ENCODE data around the gene SNX8. TPM values are rescaled to one million over a fixed set of nuclear protein-coding genes. Genes with fewer than 3 reads are reported as not detected.

Gene SNX8
- total and polyA plus RNA-seq, 2 of the 13 experiments (the other 11 are each of a cell fraction or from before 2014, with no cell fraction given): 20.6 to 45.2 TPM

DNA sequence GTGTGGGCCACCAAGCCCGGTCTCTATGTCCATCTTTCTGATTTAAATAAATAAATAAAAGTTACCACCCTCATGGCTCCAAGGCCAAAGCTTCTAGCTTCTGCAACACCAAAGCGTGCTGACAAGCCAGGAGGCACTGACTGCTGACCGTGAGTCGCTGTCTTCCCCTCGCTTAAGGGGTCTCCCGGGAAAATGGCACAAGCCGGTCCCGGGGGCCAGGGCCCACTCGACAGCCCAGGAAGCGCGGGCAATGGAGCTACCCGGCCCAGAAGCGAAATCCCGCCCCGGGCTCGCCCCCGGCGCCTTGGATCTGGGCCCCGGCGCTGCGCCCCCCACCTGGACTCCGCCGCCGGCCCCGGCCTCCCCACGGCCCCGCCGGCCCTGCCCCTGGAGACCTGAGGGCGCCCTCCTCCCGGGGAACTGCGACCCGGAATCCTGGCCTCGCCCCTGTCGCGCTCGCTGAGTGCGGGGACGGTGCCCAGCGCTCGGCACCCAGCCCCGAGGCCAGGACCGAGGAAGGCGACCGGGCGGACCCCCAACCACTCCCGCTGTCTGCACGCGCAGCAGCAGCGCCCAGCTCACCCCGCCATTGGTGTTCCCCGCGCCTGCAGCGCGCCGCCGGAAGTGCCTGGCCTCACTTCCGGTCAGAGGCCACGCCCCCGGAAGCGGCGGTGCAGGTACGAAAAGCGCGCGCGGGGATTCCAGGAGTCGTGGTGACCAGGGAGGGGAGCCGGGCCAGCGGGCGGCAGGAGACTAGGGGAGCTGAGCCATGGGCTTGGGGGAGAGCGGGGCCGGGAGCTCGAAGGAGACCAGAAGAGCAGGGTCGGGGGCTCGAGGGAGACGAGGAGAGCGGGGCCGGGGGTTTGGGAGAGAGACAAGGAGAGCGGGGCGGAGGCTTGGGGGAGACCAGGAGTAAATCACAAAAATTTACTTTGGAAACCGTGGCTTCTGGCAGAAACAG, 72.4 kb downstream of the SNX8 start, which contains the start of the genes MRM2 and NUDT1 (continued):
- TF ChIP-seq ZNF549 (CRISPR knock-in tag; IDR thresholded peaks at IDR 0.05) (no peak; the same call in 1 of the 2 replicates), REL (CRISPR knock-in tag; conservative IDR thresholded peaks at IDR 0.05) (peak; percentile 90; the same call in 1 of the 2 replicates), AGO1 (IDR thresholded peaks at IDR 0.05; ENCODE audit: low read depth, low read length, poor library complexity, severe bottlenecking) (peak; percentile 38), ZNF30 (CRISPR knock-in tag; IDR thresholded peaks at IDR 0.05) (no peak), NCOA5 (CRISPR knock-in tag; IDR thresholded peaks at IDR 0.05) (no peak), ZNF282 (IDR thresholded peaks at IDR 0.05; ENCODE audit: partially characterized antibody) (no peak), MXI1 (IDR thresholded peaks at IDR 0.05; ENCODE audit: borderline replicate concordance, low read depth, low read length) (peak; percentile 97; the same call in 2 of the 3 replicates), ZMYM2 (CRISPR knock-in tag; IDR thresholded peaks at IDR 0.05) (no peak)
- TF ChIP-seq, protein P1, sequence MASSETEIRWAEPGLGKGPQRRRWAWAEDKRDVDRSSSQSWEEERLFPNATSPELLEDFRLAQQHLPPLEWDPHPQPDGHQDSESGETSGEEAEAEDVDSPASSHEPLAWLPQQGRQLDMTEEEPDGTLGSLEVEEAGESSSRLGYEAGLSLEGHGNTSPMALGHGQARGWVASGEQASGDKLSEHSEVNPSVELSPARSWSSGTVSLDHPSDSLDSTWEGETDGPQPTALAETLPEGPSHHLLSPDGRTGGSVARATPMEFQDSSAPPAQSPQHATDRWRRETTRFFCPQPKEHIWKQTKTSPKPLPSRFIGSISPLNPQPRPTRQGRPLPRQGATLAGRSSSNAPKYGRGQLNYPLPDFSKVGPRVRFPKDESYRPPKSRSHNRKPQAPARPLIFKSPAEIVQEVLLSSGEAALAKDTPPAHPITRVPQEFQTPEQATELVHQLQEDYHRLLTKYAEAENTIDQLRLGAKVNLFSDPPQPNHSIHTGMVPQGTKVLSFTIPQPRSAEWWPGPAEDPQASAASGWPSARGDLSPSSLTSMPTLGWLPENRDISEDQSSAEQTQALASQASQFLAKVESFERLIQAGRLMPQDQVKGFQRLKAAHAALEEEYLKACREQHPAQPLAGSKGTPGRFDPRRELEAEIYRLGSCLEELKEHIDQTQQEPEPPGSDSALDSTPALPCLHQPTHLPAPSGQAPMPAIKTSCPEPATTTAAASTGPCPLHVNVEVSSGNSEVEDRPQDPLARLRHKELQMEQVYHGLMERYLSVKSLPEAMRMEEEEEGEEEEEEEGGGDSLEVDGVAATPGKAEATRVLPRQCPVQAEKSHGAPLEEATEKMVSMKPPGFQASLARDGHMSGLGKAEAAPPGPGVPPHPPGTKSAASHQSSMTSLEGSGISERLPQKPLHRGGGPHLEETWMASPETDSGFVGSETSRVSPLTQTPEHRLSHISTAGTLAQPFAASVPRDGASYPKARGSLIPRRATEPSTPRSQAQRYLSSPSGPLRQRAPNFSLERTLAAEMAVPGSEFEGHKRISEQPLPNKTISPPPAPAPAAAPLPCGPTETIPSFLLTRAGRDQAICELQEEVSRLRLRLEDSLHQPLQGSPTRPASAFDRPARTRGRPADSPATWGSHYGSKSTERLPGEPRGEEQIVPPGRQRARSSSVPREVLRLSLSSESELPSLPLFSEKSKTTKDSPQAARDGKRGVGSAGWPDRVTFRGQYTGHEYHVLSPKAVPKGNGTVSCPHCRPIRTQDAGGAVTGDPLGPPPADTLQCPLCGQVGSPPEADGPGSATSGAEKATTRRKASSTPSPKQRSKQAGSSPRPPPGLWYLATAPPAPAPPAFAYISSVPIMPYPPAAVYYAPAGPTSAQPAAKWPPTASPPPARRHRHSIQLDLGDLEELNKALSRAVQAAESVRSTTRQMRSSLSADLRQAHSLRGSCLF (CRISPR knock-in tag; IDR thresholded peaks at IDR 0.05; ENCODE audit: borderline replicate concordance): no peak
- TF ChIP-seq, protein P2, sequence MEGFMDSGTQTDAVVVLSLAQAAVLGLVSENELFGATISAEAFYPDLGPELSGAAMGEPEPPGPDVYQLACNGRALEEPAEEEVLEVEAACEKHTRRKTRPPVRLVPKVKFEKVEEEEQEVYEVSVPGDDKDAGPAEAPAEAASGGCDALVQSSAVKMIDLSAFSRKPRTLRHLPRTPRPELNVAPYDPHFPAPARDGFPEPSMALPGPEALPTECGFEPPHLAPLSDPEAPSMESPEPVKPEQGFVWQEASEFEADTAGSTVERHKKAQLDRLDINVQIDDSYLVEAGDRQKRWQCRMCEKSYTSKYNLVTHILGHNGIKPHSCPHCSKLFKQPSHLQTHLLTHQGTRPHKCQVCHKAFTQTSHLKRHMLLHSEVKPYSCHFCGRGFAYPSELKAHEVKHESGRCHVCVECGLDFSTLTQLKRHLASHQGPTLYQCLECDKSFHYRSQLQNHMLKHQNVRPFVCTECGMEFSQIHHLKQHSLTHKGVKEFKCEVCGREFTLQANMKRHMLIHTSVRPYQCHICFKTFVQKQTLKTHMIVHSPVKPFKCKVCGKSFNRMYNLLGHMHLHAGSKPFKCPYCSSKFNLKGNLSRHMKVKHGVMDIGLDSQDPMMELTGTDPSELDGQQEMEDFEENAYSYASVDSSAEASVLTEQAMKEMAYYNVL (CRISPR knock-in tag; IDR thresholded peaks at IDR 0.05; ENCODE audit: borderline replicate concordance): no peak; the same call in 1 of the 2 replicates
- TF ChIP-seq, protein P3, sequence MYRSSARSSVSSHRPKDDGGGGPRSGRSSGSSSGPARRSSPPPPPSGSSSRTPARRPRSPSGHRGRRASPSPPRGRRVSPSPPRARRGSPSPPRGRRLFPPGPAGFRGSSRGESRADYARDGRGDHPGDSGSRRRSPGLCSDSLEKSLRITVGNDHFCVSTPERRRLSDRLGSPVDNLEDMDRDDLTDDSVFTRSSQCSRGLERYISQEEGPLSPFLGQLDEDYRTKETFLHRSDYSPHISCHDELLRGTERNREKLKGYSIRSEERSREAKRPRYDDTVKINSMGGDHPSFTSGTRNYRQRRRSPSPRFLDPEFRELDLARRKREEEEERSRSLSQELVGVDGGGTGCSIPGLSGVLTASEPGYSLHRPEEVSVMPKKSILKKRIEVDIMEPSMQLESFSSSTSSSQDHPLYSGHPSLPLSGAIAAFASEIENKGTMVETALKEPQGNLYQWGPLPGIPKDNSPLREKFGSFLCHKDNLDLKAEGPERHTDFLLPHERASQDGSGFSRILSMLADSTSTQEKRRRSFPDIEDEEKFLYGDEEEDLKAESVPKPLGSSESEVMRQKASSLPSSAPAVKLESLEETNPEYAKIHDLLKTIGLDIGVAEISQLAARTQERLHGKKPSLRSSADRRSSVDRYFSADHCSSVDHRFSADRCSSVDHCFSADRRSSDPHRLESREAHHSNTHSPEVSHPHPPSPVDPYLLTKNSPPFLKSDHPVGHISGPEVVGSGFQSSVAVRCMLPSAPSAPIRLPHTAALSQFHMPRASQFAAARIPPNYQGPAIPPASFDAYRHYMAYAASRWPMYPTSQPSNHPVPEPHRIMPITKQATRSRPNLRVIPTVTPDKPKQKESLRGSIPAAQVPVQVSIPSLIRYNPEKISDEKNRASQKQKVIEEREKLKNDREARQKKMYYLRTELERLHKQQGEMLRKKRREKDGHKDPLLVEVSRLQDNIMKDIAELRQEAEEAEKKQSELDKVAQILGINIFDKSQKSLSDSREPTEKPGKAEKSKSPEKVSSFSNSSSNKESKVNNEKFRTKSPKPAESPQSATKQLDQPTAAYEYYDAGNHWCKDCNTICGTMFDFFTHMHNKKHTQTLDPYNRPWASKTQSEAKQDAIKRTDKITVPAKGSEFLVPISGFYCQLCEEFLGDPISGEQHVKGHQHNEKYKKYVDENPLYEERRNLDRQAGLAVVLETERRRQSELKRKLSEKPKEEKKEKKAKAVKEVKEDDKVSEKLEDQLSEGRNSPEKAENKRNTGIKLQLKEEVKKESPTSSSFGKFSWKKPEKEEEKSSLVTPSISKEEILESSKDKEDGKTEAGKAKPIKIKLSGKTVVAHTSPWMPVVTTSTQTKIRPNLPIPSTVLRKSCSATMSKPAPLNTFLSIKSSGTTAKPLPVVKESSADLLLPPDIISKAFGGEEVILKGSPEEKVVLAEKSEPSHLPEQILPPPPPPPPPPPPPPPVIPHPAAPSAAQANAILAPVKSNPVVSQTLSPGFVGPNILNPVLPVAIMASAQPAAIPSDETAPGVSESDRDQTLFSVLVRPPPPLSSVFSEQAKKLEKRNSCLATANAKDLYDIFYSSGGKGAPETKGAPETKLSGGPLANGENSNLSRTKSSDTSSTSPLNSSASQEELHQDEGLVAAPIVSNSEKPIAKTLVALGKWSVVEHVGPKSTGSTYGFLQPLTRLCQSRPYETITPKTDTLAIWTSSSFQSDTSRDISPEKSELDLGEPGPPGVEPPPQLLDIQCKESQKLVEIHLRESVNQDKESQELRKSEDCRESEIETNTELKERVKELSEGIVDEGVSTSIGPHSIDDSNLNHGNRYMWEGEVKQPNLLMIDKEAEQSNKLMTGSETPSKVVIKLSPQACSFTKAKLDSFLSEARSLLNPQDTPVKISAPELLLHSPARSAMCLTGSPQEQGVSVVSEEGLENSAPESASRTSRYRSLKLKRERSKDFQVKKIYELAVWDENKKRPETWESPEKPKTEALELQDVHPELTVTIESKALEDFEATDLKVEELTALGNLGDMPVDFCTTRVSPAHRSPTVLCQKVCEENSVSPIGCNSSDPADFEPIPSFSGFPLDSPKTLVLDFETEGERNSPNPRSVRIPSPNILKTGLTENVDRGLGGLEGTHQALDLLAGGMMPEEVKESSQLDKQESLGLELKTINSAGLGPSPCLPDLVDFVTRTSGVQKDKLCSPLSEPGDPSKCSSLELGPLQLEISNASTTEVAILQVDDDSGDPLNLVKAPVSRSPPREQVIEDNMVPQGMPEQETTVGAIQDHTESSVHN (CRISPR knock-in tag; IDR thresholded peaks at IDR 0.05): no peak

Data from HepG2 (cell line).